Measurements from ENCODE around the gene OSM.

The OSM gene

DNA sequence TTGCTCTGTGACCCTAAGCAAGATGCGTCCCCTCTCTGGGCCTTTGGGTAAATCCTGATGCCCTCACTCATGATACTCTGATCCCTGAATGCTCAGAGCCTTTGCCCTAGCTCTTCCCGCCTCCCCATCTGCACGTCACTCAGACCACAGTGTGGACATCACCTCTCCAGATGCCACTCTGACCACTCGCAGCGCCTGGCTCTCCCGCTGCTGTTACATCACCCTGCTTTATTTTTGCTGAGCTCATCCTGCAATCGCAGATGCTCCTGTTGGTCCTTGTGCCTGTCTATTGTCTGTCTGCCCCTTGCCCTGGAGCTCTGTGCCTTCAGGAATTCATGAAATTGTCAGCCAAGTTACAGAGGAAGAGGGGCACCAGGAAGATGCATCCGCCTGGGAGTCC is 5.5 kb downstream of the OSM start:
- DNase-seq, result no peak

DNA sequence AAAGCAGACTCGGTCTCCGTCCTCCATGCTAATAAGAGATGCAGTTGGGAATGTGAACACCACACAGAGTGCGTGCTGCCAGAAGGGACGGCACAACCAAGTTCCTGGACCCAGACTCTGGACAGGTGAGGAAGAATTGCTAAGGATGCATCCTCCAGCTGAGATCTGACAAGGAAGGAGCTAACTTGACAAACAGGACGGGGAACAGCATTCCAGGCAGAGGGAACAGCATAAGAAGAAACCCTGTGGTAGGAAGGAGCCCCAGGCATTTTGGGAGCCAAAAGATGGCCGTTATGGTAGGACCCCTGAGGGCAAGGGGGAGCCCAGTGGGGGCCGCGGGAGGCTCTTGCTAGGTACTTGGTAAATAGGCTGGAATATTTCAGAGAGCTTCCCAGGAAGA is 6.0 kb downstream of the OSM start:
- DNase-seq, result no peak

- no peak for DNase-seq
Observed at GRCh38 chr22:30260276-30260675, 6.4 kb downstream of the OSM start.

- no peak for DNase-seq
Observed at GRCh38 chr22:30254314-30254713, 12.3 kb downstream of the OSM start.

DNA sequence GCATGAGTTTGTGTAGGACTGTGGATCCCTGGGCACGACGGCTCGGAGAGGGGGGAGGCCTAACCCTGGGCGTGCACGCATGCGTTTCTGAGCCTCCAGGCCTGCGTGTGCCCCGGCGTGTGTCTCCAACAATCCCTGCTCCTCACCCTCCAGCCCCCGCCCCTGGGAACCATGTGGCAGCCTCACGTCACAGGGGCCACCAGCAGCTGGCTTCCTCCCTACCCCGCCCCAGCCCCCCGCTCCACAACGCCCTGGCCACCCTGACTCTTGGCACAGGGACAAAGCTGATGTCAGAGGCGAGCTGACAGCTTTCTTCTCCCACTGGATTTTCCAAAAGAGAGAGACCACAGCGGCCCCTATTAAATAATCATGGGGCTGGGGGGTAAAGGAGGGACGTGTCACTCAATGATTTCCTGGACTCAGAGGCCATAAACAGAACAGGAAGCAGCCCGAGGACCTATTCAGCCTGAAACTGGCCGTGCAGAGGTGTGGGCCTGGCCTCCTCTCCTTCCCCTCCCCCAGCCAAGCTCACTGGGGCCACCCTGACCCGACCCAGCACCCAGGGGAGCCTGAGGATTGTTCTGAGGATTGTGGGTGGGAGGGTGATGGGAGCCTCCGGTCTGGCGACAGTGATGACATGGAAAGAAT is 13.3 kb downstream of the OSM start:
- DNase-seq, result no peak

DNA sequence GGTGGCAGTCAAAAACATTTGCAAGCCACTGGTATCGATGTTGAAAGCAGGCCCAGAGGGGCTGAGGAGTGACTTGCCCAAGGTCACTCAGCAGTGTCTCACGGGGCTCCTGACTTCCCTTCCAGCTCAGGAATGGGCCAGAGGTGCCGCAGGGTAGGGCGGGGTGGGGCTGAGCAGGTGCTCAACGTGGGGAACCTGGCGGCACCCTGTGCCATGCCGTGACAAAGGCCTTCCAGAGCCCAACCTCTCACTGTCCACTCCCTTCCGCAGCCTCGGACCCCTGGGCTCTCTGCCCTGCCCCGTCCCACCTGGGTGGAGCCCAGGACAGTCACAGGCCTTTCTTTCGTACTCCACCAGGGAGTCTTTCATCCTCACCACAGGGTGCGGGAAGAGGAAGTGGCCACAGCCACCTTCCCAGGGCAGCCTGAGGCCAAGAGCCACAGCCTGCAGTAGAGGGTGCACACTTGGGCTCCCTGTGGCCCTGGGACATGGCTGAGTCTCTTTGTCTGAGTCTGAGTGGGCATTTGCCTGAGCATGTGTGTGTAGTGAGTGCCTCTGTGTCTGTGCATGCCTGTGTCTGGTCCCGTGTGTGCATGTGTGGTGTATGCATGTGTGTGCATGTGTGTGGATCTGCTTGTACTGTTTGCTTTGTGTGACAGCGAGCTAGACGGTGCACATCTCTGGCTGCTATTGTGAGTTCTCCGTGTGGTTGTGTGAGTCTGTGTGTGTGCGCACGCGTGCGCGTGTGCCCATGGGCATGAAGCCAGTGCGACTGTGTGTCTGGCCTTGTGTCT is 14.0 kb downstream of the OSM start:
- DNase-seq, result no peak

DNA sequence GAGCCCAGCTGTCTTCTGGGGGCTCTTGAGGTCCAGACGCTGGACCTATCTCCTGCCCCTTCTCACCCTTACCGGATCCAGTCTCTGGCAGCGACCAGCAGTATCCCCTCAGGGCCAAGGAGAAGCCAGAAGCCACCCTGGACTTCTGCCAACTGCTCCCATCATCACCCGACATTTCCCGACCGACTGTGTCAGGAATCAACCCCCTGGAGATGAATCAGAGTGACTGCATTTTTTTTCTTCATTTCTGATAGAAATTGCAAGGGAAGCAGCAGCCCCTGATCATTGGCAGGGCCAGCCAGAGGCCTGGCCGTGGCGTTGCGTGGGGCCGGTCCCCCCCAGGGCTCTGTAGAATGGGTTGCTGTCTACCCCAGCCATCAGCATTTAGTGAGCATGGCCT is 14.9 kb downstream of the OSM start:
- DNase-seq, result no peak

DNA sequence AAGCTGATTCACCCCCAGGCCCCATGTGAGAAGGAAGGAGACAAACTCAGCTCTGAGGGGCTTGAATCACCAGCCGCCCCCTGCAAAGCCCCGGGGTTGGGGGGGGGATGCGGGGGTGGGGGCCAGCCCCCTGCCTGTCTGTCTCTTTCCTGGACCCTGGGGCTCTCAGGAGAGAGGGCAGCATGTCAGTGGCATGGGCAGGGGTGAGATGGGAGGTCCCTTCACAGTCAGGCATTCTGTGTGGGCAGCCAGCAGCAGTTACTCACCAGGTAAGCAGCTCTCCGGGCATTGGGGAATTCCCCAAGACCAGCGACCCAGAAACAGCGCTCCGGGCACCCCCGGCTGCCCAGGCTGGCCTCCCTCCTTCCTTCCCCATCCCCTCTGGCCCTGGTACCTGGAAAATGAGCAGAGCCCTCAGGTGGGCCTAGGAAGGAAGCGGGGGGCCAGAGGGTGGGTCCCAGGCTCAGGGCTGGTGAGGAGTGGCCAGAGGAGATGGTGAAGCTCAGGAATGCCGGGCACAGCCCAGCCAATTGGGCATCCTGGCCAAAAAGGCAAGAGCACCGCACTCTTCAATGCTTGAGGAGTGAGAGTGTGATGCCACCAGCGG is 15.9 kb downstream of the OSM start:
- DNase-seq, result no peak

DNA sequence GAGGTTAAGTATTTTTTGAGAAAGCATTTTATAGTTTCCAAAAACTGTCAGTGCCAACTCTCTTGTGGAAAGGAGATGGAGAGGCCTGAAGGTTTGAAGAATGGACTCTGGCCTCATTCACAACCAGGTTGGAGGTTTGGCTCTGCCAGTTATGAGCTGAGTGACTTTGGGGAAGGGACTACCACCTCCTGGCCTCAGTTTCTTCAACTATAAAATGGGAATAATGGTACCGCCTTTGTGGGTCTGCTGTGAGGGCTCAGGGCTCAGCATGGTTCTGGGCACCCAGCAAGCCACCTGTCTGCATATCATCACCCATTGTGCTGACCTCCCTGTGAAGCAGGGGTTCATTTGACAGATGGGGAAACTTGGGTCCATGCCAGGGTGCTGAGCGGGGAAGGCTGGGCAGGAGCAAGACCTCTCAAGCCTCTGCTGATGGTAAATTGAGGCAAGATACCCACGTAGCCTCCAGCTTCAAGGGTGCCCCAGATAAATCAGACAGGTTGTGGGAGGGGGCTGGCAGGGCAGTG is 16.5 kb downstream of the OSM start:
- no peak for DNase-seq

GRCh38 chr22:30249049-30250038 is 17.3 kb downstream of the OSM start:
- no peak for DNase-seq

DNA sequence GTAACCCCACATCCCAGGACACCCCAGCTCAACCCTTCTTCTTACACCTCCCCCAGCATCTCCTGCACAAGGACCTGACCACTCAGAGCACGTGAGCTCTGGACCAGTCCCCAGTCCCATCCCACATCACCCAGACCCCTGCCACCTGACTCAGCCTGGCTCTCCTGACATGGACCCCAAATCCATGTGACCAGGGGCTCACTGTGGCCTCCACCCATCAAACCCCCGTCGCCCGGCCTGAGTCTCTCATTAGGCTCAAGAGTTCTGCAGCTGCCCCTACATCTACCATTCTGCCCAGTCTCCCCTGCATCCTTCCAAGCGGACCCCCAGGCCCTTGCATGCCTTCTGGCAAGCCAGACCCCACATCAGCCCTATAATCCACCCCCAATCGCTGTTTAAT is 18.2 kb downstream of the OSM start:
- DNase-seq, result no peak

DNA sequence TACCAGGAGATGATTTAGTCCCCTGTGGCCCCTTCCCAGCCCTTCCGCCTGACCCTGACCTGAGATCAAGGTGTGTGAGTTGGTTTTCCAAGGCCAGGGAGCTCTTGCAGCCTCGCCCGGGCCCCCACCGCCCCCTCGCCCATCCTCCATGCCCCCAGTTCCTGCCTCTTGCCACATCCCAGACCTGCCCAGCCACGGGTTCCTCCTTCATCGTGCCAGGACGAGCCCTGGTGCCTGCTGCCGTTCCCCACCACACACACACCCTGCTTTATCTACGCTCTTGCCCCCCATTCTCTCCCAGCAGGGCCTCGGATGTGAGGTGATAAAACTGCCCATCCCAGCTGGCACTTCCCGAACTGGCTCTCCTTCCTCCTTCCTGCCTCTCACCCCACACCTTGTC is 18.7 kb downstream of the OSM start:
- no peak for DNase-seq

DNA sequence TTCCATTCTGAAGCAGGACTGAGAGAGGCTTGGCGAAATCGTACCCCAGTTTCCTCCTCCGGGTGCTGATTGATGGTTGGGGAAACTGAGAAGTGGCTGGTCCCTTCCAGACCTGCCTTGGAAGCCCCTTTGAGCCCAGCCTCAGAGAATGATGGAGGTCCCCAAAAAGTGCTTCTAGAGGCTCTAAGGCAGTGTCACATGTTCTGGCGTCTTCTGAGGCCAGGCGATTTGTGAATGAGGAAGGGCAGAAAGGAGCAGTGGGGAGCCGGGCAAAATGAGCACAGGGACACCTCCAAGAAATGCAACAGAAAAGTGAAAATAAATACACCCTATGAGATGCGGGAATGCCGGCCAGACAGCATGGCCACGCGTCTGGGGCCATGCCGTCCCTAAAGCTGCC is 19.1 kb downstream of the OSM start:
- DNase-seq, result no peak

- no peak for DNase-seq
Observed at GRCh38 chr22:30246814-30247376, 19.8 kb downstream of the OSM start.

GRCh38 chr22:30245985-30246813 is 20.5 kb downstream of the OSM start, which contains the start of gene LIF:
TSS of gene LIF (minus strand) at chr22:30246759. CDS start at chr22:30246695, 64 bp downstream.
- no peak for DNase-seq

DNA sequence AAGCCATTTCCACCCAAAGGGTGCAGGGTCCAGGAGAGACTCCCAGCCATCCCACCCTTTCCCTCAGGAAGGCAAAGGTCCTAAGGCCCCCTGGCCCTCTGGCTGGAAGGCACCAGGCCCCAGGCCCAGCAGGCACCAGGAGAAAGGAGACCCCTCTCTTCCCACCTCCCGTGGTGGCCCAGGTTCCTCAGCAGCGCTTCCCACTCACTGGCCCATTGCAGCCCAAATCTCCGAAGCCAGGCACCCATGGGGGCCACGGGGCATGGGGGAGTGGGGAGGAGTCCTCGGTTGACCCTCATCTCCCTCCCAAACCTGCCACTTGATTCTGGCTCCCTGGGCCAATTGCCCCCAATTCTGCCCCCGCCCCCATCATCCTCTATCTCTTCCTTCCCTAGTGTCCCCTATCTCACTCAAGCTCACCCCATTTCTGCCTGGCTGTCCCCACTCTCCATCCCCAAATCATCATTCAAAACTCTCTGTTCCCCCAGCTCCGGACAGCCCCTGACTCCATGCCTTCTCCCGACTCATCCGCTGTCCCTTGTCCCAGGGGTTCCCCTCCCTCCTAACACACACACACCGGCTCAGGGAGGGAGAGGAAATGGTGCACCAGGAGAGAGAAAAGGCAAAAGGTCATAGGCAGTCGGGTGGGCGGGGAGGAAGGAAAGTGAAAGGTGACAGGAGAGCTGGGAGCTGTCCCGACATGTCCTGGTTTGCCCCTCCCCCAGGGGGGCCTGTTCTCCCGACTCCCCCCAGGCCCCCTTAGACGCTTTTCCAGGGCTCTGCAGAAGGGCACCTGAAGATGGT is 21.3 kb downstream of the OSM start:
- no peak for DNase-seq

DNA sequence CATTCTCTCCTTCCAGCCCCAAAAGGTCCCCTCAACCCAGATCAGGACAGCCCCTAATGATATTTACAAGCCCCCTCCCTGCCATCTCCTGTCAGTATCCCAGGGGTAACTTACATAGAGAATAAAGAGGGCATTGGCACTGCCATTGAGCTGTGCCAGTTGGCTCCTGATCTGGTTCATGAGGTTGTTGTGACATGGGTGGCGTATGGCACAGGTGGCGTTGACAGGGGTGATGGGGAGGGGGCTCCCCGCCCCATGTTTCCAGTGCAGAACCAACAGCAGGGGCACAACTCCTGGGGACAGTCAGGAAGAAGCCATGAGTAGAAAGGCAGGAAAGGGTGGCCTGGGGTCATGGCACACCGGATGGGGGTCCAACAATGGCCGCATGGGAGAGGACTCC is 22.0 kb downstream of the OSM start:
- DNase-seq, result no peak

GRCh38 chr22:30244066-30244465 is 22.6 kb downstream of the OSM start:
- no peak for DNase-seq

DNA sequence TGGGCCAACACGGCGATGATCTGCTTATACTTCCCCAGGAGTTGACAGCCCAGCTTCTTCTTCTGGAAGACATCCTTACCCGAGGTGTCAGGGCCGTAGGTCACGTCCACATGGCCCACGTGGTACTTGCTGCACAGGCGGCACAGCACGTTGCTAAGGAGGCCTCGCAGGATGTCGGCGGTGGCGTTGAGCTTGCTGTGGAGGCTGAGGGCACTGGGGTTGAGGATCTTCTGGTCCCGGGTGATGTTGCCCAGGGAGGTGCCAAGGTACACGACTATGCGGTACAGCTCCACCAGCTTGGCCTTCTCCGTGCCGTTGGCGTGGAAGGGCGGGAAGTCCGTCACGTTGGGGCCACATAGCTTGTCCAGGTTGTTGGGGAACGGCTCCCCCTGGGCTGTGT is 23.0 kb downstream of the OSM start:
- no peak for DNase-seq

- no peak for DNase-seq
Observed at GRCh38 chr22:30241576-30242371, 24.9 kb downstream of the OSM start.

All from NCI-H187 treated with DMSO at 0.1 percent for 48 hours (cell line).